NB4 (cell line): ENCODE results near the gene LOX.

ENCODE experiments used
- DNase-seq: peaks from one replicate; pipeline ENCODE4 v3.0.0; 2010; ENCODE audit warnings: low read depth
- H3K4me3 ChIP-seq: one replicate; pipeline ENCODE4 v1.5.1; 2011; ENCODE audit warnings: mild to moderate bottlenecking, low read depth, low read length, moderate library complexity
- MYC ChIP-seq: IDR thresholded peaks from 2 replicates; pipeline ENCODE4 v1.6.1; 2011; ENCODE audit warnings: low read depth, low read length
- POLR2A ChIP-seq: IDR thresholded peaks from 2 replicates; pipeline ENCODE4 v1.6.1; 2011; ENCODE audit warnings: mild to moderate bottlenecking; ENCODE audit not compliant: insufficient read length; ENCODE audit errors: extremely low read depth
- TF ChIP-seq, protein P1 (sequence below): IDR thresholded peaks from one replicate; pipeline ENCODE4 v1.5.1; 2012; ENCODE audit warnings: low read depth, low read length
- TF ChIP-seq, protein P2 (sequence below): IDR thresholded peaks from 2 replicates; pipeline ENCODE4 v1.6.1; 2011; ENCODE audit warnings: low read depth, low read length

Gene LOX

DNA sequence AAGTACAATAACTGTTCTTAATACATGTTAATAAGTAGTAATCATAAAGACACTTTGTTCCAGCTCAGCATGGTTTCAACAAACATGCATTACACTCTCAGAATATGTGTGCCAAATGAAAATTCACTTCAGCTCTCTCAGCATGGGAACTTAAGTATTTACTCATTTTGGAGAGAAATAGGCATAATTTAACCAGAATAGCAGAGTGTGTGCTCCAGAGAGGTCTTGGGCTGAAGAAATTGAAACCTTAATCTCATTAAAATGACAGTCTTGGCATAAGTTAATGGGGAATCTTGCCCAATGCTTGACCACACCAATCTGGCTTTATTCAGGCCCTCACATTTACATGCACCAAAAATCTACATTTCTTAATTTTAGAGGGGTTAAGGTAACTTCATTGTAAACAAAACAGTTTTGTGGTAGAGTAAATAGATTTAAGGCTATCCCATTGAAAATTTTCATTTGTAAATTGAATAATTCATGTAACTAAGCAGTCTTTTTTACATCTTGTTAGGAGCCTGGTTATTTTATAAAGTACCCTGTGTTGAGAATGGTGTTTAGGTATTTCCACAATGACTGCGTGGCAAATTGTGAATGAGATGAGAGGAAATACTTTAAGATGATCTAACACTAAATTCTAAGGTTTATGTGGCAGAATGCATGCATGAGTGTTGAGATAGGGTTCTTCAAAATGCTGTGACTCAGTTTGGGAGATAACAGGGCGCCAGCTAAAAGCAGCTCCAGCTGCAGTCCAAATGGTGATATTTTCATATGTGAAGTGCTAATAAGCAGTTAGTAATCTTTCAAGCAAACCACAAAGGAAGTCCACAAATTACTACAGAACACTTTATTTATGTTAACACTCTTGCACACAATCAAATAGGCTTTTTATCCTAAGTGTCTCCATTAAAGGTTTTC is 11.3 kb upstream of the LOX start:
- TF ChIP-seq, protein P1, sequence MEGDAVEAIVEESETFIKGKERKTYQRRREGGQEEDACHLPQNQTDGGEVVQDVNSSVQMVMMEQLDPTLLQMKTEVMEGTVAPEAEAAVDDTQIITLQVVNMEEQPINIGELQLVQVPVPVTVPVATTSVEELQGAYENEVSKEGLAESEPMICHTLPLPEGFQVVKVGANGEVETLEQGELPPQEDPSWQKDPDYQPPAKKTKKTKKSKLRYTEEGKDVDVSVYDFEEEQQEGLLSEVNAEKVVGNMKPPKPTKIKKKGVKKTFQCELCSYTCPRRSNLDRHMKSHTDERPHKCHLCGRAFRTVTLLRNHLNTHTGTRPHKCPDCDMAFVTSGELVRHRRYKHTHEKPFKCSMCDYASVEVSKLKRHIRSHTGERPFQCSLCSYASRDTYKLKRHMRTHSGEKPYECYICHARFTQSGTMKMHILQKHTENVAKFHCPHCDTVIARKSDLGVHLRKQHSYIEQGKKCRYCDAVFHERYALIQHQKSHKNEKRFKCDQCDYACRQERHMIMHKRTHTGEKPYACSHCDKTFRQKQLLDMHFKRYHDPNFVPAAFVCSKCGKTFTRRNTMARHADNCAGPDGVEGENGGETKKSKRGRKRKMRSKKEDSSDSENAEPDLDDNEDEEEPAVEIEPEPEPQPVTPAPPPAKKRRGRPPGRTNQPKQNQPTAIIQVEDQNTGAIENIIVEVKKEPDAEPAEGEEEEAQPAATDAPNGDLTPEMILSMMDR = no peak
- TF ChIP-seq, protein P2, sequence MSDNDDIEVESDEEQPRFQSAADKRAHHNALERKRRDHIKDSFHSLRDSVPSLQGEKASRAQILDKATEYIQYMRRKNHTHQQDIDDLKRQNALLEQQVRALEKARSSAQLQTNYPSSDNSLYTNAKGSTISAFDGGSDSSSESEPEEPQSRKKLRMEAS = no peak
- TF ChIP-seq POLR2A (no peak), MYC (no peak)
- no peak for DNase-seq

DNA sequence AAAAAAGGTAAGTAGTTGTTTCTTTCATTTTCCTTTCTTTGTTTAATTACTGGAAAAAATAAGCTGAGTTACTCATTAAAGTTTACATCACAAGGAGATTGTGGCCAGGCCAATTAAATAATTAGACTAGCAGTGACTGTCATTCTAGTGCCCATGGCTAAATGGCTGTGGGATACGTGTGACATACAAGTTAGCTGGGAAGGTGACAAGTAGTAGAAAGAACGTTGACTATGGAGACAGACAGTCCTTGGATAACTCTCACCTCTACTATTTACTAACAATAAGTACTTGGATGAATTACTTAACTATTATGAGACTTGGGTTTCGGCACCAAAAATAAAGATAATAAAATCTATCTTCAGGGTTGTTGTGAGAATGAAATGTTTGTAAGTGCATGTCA is 7.0 kb upstream of the LOX start:
- TF ChIP-seq, protein P2 = no peak
- TF ChIP-seq, protein P1 = no peak
- TF ChIP-seq POLR2A (no peak), MYC (no peak)
- H3K4me3 ChIP-seq = no peak overlapping the region
- no peak for DNase-seq

More for the DNA sequence above, 11.3 kb upstream of the LOX start:
- no peak overlapping the region for H3K4me3 ChIP-seq

DNA sequence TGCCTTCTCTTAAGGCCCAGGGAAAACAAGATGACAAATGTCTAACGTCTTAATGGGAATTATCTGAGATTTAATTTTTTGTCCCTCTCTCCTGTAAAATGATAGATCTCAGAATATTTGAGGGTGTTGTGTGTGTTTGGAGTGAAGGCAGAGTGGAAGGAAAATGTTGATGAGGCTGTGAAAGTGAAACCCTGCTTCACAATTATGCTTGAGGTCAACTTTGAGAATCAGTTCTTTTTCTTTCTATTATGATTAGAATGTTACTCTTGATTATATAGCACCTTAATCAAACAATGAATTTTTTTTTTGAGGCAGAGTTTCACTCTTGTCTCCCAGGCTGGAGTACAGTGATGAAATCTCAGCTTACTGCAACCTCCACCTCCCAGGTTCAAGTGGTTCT is 5.5 kb upstream of the LOX start:
- TF ChIP-seq, protein P2 = no peak
- TF ChIP-seq MYC = no peak
- TF ChIP-seq, protein P1 = no peak
- H3K4me3 ChIP-seq = no peak overlapping the region
- DNase-seq = no peak

DNA sequence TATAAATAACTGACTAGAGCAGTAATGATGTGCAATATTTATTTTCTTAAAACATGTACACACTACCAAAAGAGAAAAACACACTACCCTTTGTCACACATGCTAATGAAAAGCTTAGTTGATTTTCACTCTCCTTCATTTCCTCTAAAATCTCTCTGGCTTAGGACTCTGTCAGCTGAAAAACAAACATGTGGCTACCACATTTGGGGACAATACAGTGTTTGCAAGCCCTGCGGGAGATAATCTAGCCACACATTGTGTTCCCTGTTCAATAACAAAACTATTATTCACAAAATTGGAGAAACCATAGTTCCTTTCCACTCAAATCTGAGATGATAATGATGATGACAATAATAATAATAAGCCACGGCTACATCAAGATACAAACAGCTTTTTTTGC is 3.5 kb upstream of the LOX start:
- no peak for TF ChIP-seq POLR2A
- TF ChIP-seq, protein P1 = no peak
- no peak for TF ChIP-seq MYC
- TF ChIP-seq, protein P2 = no peak
- no peak overlapping the region for H3K4me3 ChIP-seq
- no peak for DNase-seq

DNA sequence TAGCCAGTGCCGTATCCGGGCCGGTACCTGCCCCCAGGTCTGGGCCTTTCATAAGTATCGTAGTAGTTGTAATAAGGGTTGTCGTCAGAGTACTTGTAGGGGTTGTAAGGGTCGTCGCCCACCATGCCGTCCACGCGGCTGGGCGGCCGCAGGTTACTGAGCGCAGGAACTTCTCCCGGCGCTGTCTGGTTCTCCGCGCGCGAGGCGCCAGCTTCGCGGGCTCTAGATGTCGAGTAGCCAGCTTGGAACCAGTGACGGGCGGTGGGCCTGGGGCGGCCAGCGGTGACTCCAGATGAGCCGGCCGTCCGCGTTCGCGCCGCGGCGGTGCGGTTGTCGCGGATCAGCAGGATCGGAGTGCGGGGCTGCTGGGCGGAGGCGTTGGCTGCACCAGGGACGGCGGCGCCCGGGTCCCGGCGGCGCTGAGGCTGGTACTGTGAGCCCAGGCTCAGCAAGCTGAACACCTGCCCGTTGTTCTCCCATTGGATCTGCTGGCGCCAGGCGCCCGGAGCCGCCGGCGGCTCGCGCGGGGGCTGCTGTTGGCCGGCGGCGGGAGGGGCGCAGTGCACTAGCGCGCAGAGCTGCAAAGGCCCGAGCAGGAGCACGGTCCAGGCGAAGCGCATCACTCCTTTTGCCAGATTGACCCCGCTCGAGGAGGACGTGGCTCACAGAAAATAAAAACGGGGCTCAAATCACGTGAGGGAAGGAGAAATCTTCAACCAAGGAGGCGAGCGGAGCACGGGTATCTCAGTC is 518 bp downstream of the LOX start:
- DNase-seq = no peak
- H3K4me3 ChIP-seq = peak overlapping the region; percentile 21
- TF ChIP-seq, protein P1 = no peak
- TF ChIP-seq POLR2A (no peak), MYC (no peak)
- TF ChIP-seq, protein P2 = no peak
